GM12892 (cell line): ENCODE data around the gene BRF1.

Experiments used
- DNase-seq: peaks from one replicate; pipeline ENCODE4 v3.0.0; 2011; ENCODE audit not compliant: insufficient read length
- FAIRE-seq: peaks from 2 replicates; lab custom pipeline; 2011; peaks lifted over from hg19 to GRCh38; lab: Jason Lieb, UNC
- POLR2A ChIP-seq: IDR thresholded peaks from 2 replicates; pipeline ENCODE4 v1.6.1; 2011; ENCODE audit warnings: low read depth, low read length, control low read depth
- POLR2AphosphoS5 ChIP-seq: IDR thresholded peaks from 2 replicates; pipeline ENCODE4 v1.6.1; 2011; ENCODE audit warnings: low read depth, low read length, control low read depth
- TAF1 ChIP-seq: IDR thresholded peaks from 2 replicates; pipeline ENCODE4 v1.6.1; 2011; ENCODE audit warnings: low read depth, mild to moderate bottlenecking, control low read depth, low read length, borderline replicate concordance

Gene BRF1

GRCh38 chr14:105256292-105256960 is 44.4 kb downstream of the BRF1 start:
- no peak for FAIRE-seq
- no peak for DNase-seq
- TF ChIP-seq POLR2AphosphoS5 (no peak), TAF1 (no peak), POLR2A (no peak)

GRCh38 chr14:105255021-105255507 is 45.7 kb downstream of the BRF1 start:
- no peak for DNase-seq
- FAIRE-seq = no peak
- TF ChIP-seq POLR2AphosphoS5 = no peak
- TF ChIP-seq POLR2A = no peak
- no peak for TF ChIP-seq TAF1

GRCh38 chr14:105253329-105253682 is 47.5 kb downstream of the BRF1 start:
- DNase-seq = no peak
- TF ChIP-seq POLR2AphosphoS5 (no peak), POLR2A (peak; percentile 20; the same call in 1 of the 2 replicates)
- no peak for FAIRE-seq

GRCh38 chr14:105252552-105253328 is 48.1 kb downstream of the BRF1 start:
- DNase-seq = no peak
- TF ChIP-seq POLR2A (peak; percentile 13; the same call in 1 of the 2 replicates), POLR2AphosphoS5 (no peak), TAF1 (no peak)
- FAIRE-seq = no peak

- FAIRE-seq = no peak
- DNase-seq = no peak
- TF ChIP-seq TAF1 (no peak), POLR2A (no peak), POLR2AphosphoS5 (no peak)
Measured at GRCh38 chr14:105251920-105252319, 48.9 kb downstream of the BRF1 start.

- TF ChIP-seq POLR2AphosphoS5 (no peak), TAF1 (no peak), POLR2A (no peak)
- no peak for FAIRE-seq
- DNase-seq = no peak
Measured at GRCh38 chr14:105250986-105251385, 49.8 kb downstream of the BRF1 start.

- TF ChIP-seq POLR2A = no peak
- TF ChIP-seq POLR2AphosphoS5 = no peak
- TF ChIP-seq TAF1 = no peak
- DNase-seq (no peak), FAIRE-seq (no peak)
Measured at GRCh38 chr14:105250008-105250366, 50.8 kb downstream of the BRF1 start.

- TF ChIP-seq TAF1 (no peak), POLR2A (no peak), POLR2AphosphoS5 (no peak)
- DNase-seq = no peak
- no peak for FAIRE-seq
Measured at GRCh38 chr14:105249182-105250007, 51.4 kb downstream of the BRF1 start.

- peak; percentile 95 for FAIRE-seq
- peak; percentile 96 for DNase-seq
- peak; percentile 40; the same call in 1 of the 2 replicates for TF ChIP-seq POLR2A
- TF ChIP-seq TAF1 = no peak
Measured at GRCh38 chr14:105248368-105249181, 52.2 kb downstream of the BRF1 start, which contains the start of gene BTBD6. TSS of gene BTBD6 (plus strand) at chr14:105248533. CDS start at chr14:105248712, 179 bp downstream.

GRCh38 chr14:105247715-105248367 is 53.0 kb downstream of the BRF1 start:
- TF ChIP-seq TAF1 = no peak
- no peak for TF ChIP-seq POLR2A
- no peak for TF ChIP-seq POLR2AphosphoS5
- DNase-seq (no peak), FAIRE-seq (no peak)
